Osteoblast (primary cell): ENCODE measurements around the gene SPTLC3. TPM values are rescaled to one million over a fixed set of nuclear protein-coding genes. Genes with fewer than 3 reads are reported as not detected.

Source experiments
- DNase-seq: peaks from one replicate; pipeline ENCODE4 v3.0.0; 2011; ENCODE audit warnings: low spot score, mixed read lengths; ENCODE audit not compliant: insufficient read length; ENCODE audit errors: missing footprints
- H2AFZ ChIP-seq: 2 replicates; pipeline ENCODE4 v1.6.0; 2011; ENCODE audit warnings: mild to moderate bottlenecking, low read length
- H3K27ac ChIP-seq: 2 replicates; pipeline ENCODE4 v1.5.1; 2011; ENCODE audit warnings: mild to moderate bottlenecking, low read depth, low read length, moderate library complexity
- H3K27me3 ChIP-seq: 2 replicates; pipeline ENCODE4 v1.6.0; 2012; ENCODE audit warnings: mild to moderate bottlenecking, control low read depth, inconsistent platforms, low read length, moderate library complexity; ENCODE audit not compliant: insufficient read depth
- H3K36me3 ChIP-seq: 2 replicates; pipeline ENCODE4 v1.5.1; 2011; ENCODE audit warnings: mild to moderate bottlenecking, low read length, control low read depth, moderate library complexity; ENCODE audit not compliant: insufficient read depth
- H3K4me1 ChIP-seq: 2 replicates; pipeline ENCODE4 v1.5.1; 2011; ENCODE audit warnings: mild to moderate bottlenecking, low read length, control low read depth, moderate library complexity; ENCODE audit not compliant: insufficient read depth
- H3K4me2 ChIP-seq: 2 replicates; pipeline ENCODE4 v1.6.0; 2011; ENCODE audit warnings: mild to moderate bottlenecking, low read length; ENCODE audit not compliant: insufficient read depth
- H3K4me3 ChIP-seq: fragments of 200-600 bp; sonication (generic); 3 replicates; pipeline ENCODE4 v1.5.1; 2012; ENCODE audit warnings: mild to moderate bottlenecking, low read length, inconsistent platforms; ENCODE audit not compliant: insufficient read depth
- H3K79me2 ChIP-seq: 2 replicates; pipeline ENCODE4 v1.6.0; 2012; ENCODE audit warnings: mild to moderate bottlenecking, low read length, control low read depth, inconsistent platforms; ENCODE audit not compliant: insufficient read depth
- H3K9me3 ChIP-seq: 2 replicates; pipeline ENCODE4 v1.5.1; 2011; ENCODE audit warnings: low read depth, low read length, control low read depth
- H4K20me1 ChIP-seq: 2 replicates; pipeline ENCODE4 v1.6.0; 2012; ENCODE audit warnings: mild to moderate bottlenecking, low read length, control low read depth; ENCODE audit not compliant: insufficient read depth
- CTCF ChIP-seq: IDR thresholded peaks from 2 replicates; pipeline ENCODE4 v1.5.1; 2011; ENCODE audit warnings: mild to moderate bottlenecking, low read depth, low read length, moderate library complexity; ENCODE audit errors: extremely low read depth
- total RNA-seq: library from RNA; depleted of rRNA; stranded (reverse); fragments of >200 nt; gene quantifications from 2 replicates; pipeline ENCODE4 v1.2.3, GENCODE V29; 2012

The SPTLC3 gene
- total RNA-seq, 1 donor = 14.8 TPM

- H3K79me2 ChIP-seq = no peaks in the 10 kb centered on the region
- no peaks in the 10 kb centered on the region for H3K27me3 ChIP-seq
- H2AFZ ChIP-seq = no peak overlapping the region
- H3K36me3 ChIP-seq = no peaks in the 10 kb centered on the region
- no peak overlapping the region for H3K4me3 ChIP-seq
- no peak overlapping the region for H3K27ac ChIP-seq
- no peaks in the 10 kb centered on the region for H4K20me1 ChIP-seq
- no peaks in the 10 kb centered on the region for H3K4me1 ChIP-seq
- no peak for DNase-seq
- no peak overlapping the region for H3K4me2 ChIP-seq
- TF ChIP-seq CTCF = no peak
- H3K9me3 ChIP-seq = no peaks in the 10 kb centered on the region
Observed at GRCh38 chr20:13120471-13120870, 111.7 kb downstream of the SPTLC3 start.

- H3K4me2 ChIP-seq = no peak overlapping the region
- no peaks in the 10 kb centered on the region for H3K4me1 ChIP-seq
- no peak overlapping the region for H2AFZ ChIP-seq
- no peak for DNase-seq
- no peaks in the 10 kb centered on the region for H3K9me3 ChIP-seq
- H3K27me3 ChIP-seq = no peaks in the 10 kb centered on the region
- no peaks in the 10 kb centered on the region for H3K36me3 ChIP-seq
- no peak overlapping the region for H3K27ac ChIP-seq
- no peak overlapping the region for H3K4me3 ChIP-seq
- no peaks in the 10 kb centered on the region for H3K79me2 ChIP-seq
- no peaks in the 10 kb centered on the region for H4K20me1 ChIP-seq
- no peak for TF ChIP-seq CTCF
Observed at GRCh38 chr20:13121840-13122515, 113.2 kb downstream of the SPTLC3 start.

- no peak overlapping the region for H3K4me2 ChIP-seq
- H3K4me3 ChIP-seq = no peak overlapping the region
- H3K4me1 ChIP-seq = no peaks in the 10 kb centered on the region
- H2AFZ ChIP-seq = no peak overlapping the region
- no peak for TF ChIP-seq CTCF
- H3K27ac ChIP-seq = no peak overlapping the region
- H3K27me3 ChIP-seq = no peaks in the 10 kb centered on the region
- no peaks in the 10 kb centered on the region for H3K79me2 ChIP-seq
- no peak for DNase-seq
- no peaks in the 10 kb centered on the region for H3K9me3 ChIP-seq
- no peaks in the 10 kb centered on the region for H4K20me1 ChIP-seq
- H3K36me3 ChIP-seq = no peaks in the 10 kb centered on the region
Observed at GRCh38 chr20:13125486-13125885, 116.7 kb downstream of the SPTLC3 start.

DNA sequence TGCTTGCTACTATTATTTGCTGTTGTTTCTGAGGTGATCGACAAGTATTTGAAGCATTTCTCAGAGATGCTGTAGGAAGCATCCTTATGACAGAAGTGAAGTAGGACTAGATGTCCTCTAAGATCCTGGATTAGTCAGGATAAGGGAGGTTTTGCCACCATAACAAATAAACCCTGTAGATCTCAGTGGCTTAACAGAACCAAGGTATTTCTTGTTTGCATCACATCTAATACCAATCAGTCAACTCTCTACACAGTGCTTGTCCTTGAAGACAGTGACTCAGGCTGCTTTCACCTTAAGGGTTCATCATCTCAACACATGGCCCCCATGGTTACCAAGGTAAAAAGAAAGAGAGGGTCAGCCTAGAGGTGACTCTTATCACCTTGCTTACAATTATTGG is 119.4 kb downstream of the SPTLC3 start:
- peak; percentile 56 for DNase-seq
- no peaks in the 10 kb centered on the region for H4K20me1 ChIP-seq
- H3K9me3 ChIP-seq = no peaks in the 10 kb centered on the region
- H3K4me3 ChIP-seq = no peak overlapping the region
- no peak overlapping the region for H3K4me2 ChIP-seq
- TF ChIP-seq CTCF = no peak
- H3K27me3 ChIP-seq = no peaks in the 10 kb centered on the region
- H3K27ac ChIP-seq = no peak overlapping the region
- no peaks in the 10 kb centered on the region for H3K4me1 ChIP-seq
- H2AFZ ChIP-seq = no peak overlapping the region
- no peaks in the 10 kb centered on the region for H3K36me3 ChIP-seq
- H3K79me2 ChIP-seq = no peaks in the 10 kb centered on the region
